GM10248 (cell line): ENCODE data around the gene FAM53B.

Experiments
- CTCF ChIA-PET: fragments of 300-600 bp; sonication (Branson Sonifier 250); formaldehyde crosslinking; extraction: SDS; loops from one replicate; lab custom pipeline; 2021; ENCODE audit warnings: antibody characterized with exemption; lab: Yijun Ruan, JAX
- POLR2A ChIA-PET: fragments of 350-650 bp; sonication (Branson Sonifier 250); formaldehyde crosslinking; extraction: SDS; loops from one replicate; lab custom pipeline; 2020; ENCODE audit warnings: antibody characterized with exemption; lab: Yijun Ruan, JAX
- DNase-seq: peaks from one replicate; pipeline ENCODE4 v3.0.0; 2012; ENCODE audit errors: extremely low spot score
- CTCF ChIP-seq: IDR thresholded peaks from 2 replicates; pipeline ENCODE4 v1.5.1; 2012; ENCODE audit warnings: mild to moderate bottlenecking, low read depth; ENCODE audit errors: extremely low read depth, missing control alignments, control extremely low read depth

FAM53B gene

GRCh38 chr10:124763267-124763666 lies 19.1 kb upstream of the FAM53B start:
- no peak for DNase-seq
- CTCF ChIA-PET = interaction anchor here (1.5 to 2.9 kb wide), 3 partner anchors 9 to 46 kb away, joined by 3 to 10 read pairs (median 5); no protein-coding TSS in a partner anchor
- POLR2A ChIA-PET = no interaction called here
- TF ChIP-seq CTCF = no peak

GRCh38 chr10:124762281-124762680 lies 18.1 kb upstream of the FAM53B start:
- POLR2A ChIA-PET = no interaction called here
- CTCF ChIA-PET = interaction anchor here (0.6 to 2.9 kb wide), 4 partner anchors 10 to 61 kb away, joined by 3 to 10 read pairs (median 4); no protein-coding TSS in a partner anchor
- no peak for DNase-seq
- no peak for TF ChIP-seq CTCF

- ChIA-PET CTCF (interaction anchor here (1.3 to 4.3 kb wide), 4 partner anchors 10 to 153 kb away, joined by 3 to 19 read pairs (median 10); no protein-coding TSS in a partner anchor), POLR2A (interaction anchor here (0.7 kb wide), 1 partner anchor 225 kb away, joined by 3 read pairs; no protein-coding TSS in a partner anchor)
- DNase-seq = no peak
- TF ChIP-seq CTCF = no peak
Observed at GRCh38 chr10:124756156-124756903, 12.2 kb upstream of the FAM53B start.

GRCh38 chr10:124755581-124755980 lies 11.4 kb upstream of the FAM53B start:
- CTCF ChIA-PET = interaction anchor here (1.2 to 4.3 kb wide), 6 partner anchors 9 to 152 kb away, joined by 3 to 19 read pairs (median 4); no protein-coding TSS in a partner anchor
- POLR2A ChIA-PET = interaction anchor here (0.7 kb wide), 1 partner anchor 224 kb away, joined by 3 read pairs; no protein-coding TSS in a partner anchor

GRCh38 chr10:124754227-124754626 lies 10.0 kb upstream of the FAM53B start:
- ChIA-PET POLR2A (no interaction called here), CTCF (interaction anchor here (0.6 to 4.3 kb wide), 4 partner anchors 9 to 134 kb away, joined by 3 to 19 read pairs (median 5); no protein-coding TSS in a partner anchor)
- TF ChIP-seq CTCF = no peak
- DNase-seq = no peak

More at GRCh38 chr10:124755581-124755980, 11.4 kb upstream of the FAM53B start:
- TF ChIP-seq CTCF = no peak
- no peak for DNase-seq

GRCh38 chr10:124748953-124749645 lies 4.9 kb upstream of the FAM53B start:
- POLR2A ChIA-PET = no interaction called here
- no peak for TF ChIP-seq CTCF
- no peak for DNase-seq
- CTCF ChIA-PET = interaction anchor here (0.8 to 6.0 kb wide), 12 partner anchors 10 to 217 kb away, joined by 3 to 69 read pairs (median 4); partner anchors contain the start of gene EEF1AKMT2
